GM12892 (cell line): Measurements from ENCODE around the gene CCDC188.

Experiments used
- POLR2A ChIP-seq: IDR thresholded peaks from 2 replicates; pipeline ENCODE4 v1.6.1; 2011; ENCODE audit warnings: low read depth, low read length, control low read depth
- POLR2AphosphoS5 ChIP-seq: IDR thresholded peaks from 2 replicates; pipeline ENCODE4 v1.6.1; 2011; ENCODE audit warnings: low read depth, low read length, control low read depth
- TAF1 ChIP-seq: IDR thresholded peaks from 2 replicates; pipeline ENCODE4 v1.6.1; 2011; ENCODE audit warnings: low read depth, mild to moderate bottlenecking, control low read depth, low read length, borderline replicate concordance

DNA sequence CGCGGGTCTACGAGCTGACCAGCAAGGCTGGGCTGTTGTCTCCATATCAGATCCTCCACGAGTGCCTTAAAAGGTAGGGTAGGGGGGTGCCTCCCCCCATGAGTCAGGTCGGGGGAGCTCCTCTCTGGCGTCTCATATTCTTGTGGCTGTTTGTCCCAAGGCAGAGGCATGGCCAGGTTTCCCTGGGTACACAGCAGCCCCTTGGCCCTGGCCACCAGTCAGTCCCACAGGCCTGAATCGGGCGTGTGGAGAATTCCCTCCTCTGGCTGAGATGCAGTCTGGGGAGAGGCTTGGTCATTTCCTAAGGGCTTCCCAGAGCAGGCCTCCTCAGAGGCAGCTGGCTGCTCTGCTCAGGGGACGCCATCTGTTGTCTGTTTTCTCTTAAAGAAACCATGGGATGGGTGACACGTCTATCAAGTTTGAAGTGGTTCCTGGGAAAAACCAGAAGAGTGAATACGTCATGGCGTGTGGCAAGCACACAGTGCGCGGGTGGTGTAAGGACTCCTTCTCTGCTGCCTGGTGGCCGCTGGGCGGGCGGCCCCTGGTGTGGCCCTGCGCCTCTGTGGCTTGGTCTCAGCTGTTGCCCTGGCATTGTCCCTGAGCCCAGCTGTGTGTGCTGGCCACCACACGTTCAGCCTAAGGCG is 44.5 kb downstream of the CCDC188 start:
- TF ChIP-seq TAF1, result no peak
- no peak for TF ChIP-seq POLR2A
- TF ChIP-seq POLR2AphosphoS5, result no peak
